SIG-M5 (cell line): ENCODE measurements around the gene MCRIP1.

ENCODE experiments used
- DNase-seq: peaks from one replicate; lab custom pipeline; 2025; lab: John Stamatoyannopoulos, UW

Gene MCRIP1

DNA sequence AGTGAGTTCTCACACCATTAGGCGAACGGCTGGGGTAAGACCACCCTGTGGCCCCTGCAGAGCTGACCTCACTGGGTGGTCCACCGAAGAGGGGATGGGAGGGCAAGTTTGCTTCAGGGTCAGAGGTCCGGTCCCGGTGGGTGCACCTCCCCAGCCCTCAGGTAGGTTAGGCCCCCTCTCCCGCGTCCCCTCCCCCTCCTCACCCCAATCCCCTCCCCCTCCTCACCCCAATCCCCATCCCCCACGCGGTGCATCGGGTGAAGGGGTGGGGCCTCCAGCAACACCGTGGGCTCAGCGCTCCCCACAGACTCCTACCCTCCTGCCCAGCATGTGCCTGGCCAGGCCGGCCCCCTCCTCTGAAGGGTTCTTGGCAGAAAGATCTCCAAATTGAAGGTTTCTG, 13.4 kb downstream of the MCRIP1 start:
- no peak for DNase-seq

DNA sequence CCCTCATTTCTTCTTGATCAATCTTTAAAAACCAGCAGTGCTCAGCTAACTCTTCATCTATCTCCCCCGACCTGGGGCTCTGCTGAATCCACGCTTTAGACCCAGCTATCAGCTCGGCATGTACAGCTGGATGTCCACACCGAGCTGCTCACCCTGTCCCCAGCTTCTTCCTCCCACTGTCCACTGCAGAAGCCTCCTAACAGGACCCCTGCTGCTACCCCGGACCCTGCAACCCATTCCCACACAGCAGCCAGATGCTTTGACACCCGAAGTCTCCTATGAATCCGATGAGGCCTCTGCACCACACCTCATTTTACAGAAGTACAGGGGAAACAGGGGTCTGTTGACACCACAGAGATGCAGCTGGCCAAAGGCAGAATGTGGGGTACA, 15.3 kb downstream of the MCRIP1 start:
- no peak for DNase-seq

DNA sequence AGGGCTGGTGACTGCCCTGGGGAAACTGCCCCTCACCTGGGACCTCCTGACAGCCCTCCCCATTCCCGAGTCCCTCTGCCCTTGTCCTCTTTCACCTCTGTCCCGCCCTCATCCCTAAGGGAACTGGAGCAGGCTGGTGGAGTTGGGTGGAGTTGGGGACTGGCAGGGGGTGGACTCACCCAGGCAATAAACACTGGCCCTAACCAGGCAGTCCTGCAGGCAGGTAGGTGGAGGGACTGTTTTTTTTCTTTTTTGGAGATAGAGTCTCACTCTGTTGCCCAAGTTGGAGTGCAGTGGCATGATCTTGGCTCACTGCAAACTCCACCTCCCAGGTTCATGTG, 17.5 kb downstream of the MCRIP1 start:
- DNase-seq: no peak

DNA sequence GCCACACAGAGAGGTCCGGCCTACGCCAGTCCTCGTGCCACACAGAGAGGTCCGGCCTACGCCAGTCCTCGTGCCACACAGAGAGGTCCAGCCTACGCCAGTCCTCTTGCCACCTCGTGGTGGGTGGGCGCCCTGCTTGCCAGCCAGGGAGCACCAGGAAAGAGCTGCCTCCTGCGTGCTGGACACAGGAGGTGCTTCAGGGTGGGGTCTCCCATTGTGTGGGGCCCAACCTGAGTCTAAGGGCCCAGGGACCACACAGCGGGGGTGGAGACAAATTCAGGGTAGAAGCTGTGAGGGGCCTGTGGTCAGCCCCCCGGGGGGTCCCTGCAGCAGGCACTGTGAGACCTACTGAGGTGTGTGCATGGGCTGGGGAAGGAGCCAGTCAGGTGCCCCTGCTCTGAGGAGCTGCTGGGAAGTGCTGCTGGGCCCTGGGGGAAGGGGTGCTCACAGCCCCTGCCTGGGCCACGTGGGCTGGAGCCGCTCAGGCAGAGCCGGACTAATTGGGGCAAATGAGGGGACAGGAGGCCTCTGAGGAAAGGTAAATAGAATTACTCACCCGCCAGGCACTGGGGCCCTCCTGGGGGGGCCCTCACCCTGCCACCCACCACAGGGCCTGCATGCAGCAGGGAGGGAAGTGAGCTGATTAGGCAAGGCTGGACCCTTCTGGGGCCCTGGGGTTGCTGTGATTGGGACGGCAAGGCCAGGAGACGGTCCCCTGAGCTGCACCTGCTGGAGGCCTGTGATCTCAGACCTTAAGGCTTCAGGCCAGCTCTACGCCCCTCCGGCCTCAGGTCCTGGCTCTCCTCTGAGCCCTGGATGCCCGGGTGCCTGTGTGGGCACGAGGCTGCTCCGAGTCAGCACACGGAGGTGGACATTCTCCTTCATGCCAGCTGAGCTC, 18.1 kb downstream of the MCRIP1 start:
- DNase-seq: no peak

GRCh38 chr17:81813861-81814683, 19.0 kb downstream of the MCRIP1 start:
- no peak for DNase-seq

GRCh38 chr17:81813371-81813684, 19.8 kb downstream of the MCRIP1 start:
- DNase-seq: no peak

DNA sequence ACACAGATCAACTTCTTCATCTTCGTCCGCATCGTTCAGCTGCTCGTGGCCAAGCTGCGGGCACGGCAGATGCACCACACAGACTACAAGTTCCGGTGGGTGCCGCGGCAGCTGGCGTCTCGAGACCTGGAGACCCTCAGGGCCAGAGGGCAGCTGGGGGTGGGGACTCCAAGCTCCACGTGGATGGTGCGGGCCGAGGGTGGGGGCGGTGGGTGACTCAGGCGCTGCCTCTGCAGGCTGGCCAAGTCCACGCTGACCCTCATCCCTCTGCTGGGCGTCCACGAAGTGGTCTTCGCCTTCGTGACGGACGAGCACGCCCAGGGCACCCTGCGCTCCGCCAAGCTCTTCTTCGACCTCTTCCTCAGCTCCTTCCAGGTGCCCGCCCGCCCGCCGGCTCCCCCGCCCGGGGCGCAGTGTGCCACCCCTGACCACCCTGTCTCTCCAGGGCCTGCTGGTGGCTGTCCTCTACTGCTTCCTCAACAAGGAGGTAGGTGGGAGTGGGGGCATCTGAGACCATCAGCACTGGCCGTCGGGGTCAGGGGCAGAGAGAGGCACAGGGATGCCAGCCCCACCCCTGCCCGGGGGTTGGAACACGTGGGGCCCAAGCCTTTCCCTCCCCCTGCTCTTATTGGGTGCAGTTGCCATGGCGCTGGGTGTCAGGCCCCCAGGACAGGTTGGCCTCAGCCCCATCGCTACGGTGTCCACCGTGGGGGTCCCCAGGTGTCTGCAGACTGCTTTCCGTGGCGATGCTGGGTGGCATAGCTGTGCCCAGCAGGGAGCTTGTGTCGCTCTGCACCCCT, 20.3 kb downstream of the MCRIP1 start:
- DNase-seq: no peak

DNA sequence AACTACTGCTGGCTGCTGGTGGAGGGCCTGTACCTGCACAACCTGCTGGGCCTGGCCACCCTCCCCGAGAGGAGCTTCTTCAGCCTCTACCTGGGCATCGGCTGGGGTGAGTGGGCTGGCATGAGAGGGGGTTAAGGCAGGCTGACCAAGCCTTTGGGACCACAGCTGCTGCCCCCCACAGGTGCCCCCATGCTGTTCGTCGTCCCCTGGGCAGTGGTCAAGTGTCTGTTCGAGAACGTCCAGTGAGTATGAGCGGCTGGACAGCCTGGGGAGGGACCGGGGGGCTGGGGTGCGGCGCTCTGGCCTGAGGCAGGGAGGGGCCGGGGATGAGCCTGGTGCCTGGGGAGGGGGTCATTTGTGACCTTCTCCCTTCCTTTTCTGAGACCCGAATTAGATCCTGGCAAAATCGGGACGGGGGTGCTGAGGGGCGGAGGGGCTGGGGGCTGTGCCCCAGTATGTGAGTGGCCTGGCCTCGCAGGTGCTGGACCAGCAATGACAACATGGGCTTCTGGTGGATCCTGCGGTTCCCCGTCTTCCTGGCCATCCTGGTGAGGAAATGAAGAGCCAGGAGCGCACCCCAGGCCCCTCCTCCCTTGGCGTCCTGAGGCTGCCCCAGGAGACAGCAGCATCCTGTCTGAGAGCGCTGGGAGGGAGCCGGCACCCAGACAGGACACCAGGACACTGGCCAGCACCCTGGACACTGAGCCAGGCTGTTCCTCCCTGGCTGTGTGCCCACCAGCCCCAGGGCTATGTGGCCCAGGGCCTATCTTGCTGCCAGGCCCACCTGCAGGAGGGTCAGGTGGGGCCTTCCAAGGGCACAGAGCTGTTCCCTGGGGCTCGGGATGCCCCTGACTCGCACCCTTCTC, 21.2 kb downstream of the MCRIP1 start:
- DNase-seq: no peak

GRCh38 chr17:81810892-81811704, 22.0 kb downstream of the MCRIP1 start:
- no peak for DNase-seq

- no peak for DNase-seq
Measured at GRCh38 chr17:81810476-81810875, 22.6 kb downstream of the MCRIP1 start.

GRCh38 chr17:81809556-81809998, 23.5 kb downstream of the MCRIP1 start:
- no peak for DNase-seq

- no peak for DNase-seq
Measured at GRCh38 chr17:81808778-81809555, 24.1 kb downstream of the MCRIP1 start.

DNA sequence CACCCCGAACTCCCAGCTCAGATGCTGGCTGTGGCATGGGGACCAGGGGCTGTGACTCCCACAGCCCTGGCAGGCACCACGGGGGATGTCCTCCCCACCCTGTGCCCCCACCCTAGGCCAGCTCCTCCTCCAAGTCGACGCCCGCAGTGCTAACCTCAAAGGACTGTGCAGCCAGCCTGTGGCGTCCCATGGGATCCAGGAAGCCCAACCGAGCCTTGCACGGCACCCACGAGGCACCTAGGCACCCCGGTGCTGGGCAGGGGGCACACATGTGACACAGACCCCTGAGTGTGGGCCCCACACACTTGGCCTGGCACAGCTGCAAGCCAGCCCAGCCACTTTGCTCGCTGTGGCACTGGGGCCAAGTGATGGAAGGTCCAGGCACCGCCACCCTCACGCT, 25.3 kb downstream of the MCRIP1 start:
- no peak for DNase-seq

- DNase-seq: no peak
Measured at GRCh38 chr17:81807210-81807719, 25.8 kb downstream of the MCRIP1 start.

- DNase-seq: no peak
Measured at GRCh38 chr17:81806461-81807209, 26.5 kb downstream of the MCRIP1 start.

DNA sequence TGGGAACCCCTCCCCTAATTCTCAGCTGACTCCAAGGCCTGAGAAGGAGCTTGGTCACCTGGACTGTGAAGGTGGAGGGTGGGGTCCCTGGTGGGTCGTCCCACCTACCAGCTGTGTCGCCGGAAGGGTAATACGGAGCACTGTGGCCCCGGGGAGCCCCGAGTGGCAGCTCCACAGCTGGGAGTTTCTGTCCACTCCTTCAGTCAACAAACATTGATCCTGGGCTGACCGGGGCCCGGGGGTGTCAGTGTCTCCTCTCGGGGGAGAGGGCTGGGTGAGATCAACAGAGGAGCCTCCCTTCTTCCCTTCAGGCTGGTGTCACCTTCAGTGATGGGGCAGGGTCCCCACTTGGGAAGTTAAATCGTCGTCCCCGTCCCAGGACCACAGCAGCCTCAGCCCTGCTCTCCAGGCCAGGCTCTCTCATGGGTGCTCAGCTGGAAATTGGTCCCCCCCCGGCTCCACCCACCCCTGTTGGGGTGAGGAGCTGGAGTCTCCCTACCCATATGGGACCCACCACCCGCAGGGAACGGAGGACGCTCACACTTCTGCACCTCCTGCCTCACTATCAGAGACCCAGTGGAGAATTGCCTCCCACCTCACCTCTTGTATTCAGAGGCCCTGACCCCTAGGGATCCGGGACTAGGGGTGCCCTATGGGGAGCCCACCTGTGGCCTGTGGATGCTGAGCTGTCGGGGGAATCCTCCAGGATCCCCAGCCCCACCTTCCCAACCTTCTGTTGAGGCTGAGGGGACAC, 27.2 kb downstream of the MCRIP1 start:
- no peak for DNase-seq

- DNase-seq: no peak
Measured at GRCh38 chr17:81804559-81805399, 28.3 kb downstream of the MCRIP1 start.
